A549 (cell line): Measurements from ENCODE around the gene TIAL1.

Source experiments
- CHD2 ChIP-seq: fragments of 150-350 bp; IDR thresholded peaks from 2 replicates; pipeline ENCODE4 v1.6.1; 2014; ENCODE audit warnings: low read length; ENCODE audit not compliant: partially characterized antibody
- CTCF ChIP-seq: fragments of >200 bp; sonication (Bioruptor Twin); formaldehyde crosslinking; IDR thresholded peaks from 3 replicates; pipeline ENCODE4 v1.5.1; 2016
- GATA3 ChIP-seq: IDR thresholded peaks from 2 replicates; pipeline ENCODE4 v1.6.1; 2012; ENCODE audit warnings: borderline replicate concordance
- HDAC2 ChIP-seq: fragments of 200-600 bp; sonication (generic); IDR thresholded peaks from 2 replicates; pipeline ENCODE4 v1.6.1; 2016
- NPAS2 ChIP-seq: fragments of 250-450 bp; sonication (Bioruptor Pico); IDR thresholded peaks from 2 replicates; pipeline ENCODE4 v1.8.0; 2022; ENCODE audit warnings: mild to moderate bottlenecking, moderate library complexity, borderline replicate concordance
- POLR2A ChIP-seq: IDR thresholded peaks from 2 replicates; pipeline ENCODE4 v1.6.1; 2012; ENCODE audit warnings: mild to moderate bottlenecking, low read length
- REST ChIP-seq: fragments of 200-600 bp; sonication (generic); IDR thresholded peaks from 2 replicates; pipeline ENCODE4 v1.6.1; 2016; ENCODE audit warnings: antibody characterized with exemption, mild to moderate bottlenecking, moderate library complexity
- RFX5 ChIP-seq: fragments of 450-650 bp; IDR thresholded peaks from 2 replicates; pipeline ENCODE4 v1.7.1; 2014; ENCODE audit warnings: antibody characterized with exemption, mild to moderate bottlenecking, moderate library complexity
- TP53 ChIP-seq: fragments of 250-450 bp; sonication (Bioruptor Pico); IDR thresholded peaks from 2 replicates; pipeline ENCODE4 v1.5.0; 2021; ENCODE audit warnings: mild to moderate bottlenecking, moderate library complexity
- TF ChIP-seq, protein P1 (sequence below): fragments of 450-650 bp; IDR thresholded peaks from 2 replicates; pipeline ENCODE4 v1.6.1; 2014; ENCODE audit warnings: antibody characterized with exemption
- TF ChIP-seq, protein P2 (sequence below): IDR thresholded peaks from 2 replicates; pipeline ENCODE4 v1.6.1; 2012

- no peak for TF ChIP-seq POLR2A
- TF ChIP-seq CTCF: no peak
- TF ChIP-seq, protein P1, sequence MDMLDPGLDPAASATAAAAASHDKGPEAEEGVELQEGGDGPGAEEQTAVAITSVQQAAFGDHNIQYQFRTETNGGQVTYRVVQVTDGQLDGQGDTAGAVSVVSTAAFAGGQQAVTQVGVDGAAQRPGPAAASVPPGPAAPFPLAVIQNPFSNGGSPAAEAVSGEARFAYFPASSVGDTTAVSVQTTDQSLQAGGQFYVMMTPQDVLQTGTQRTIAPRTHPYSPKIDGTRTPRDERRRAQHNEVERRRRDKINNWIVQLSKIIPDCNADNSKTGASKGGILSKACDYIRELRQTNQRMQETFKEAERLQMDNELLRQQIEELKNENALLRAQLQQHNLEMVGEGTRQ: no peak
- no peak for TF ChIP-seq HDAC2
- TF ChIP-seq CHD2: no peak
- TF ChIP-seq, protein P2, sequence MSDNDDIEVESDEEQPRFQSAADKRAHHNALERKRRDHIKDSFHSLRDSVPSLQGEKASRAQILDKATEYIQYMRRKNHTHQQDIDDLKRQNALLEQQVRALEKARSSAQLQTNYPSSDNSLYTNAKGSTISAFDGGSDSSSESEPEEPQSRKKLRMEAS: no peak
- TF ChIP-seq REST: no peak
- TF ChIP-seq NPAS2 (CRISPR knock-in tag): no peak
- TF ChIP-seq TP53: no peak
- TF ChIP-seq RFX5: no peak
- TF ChIP-seq GATA3: no peak
These were observed 37.4 kb upstream of the TIAL1 start for GRCh38 chr10:119634219-119634544.
